EH (cell line): ENCODE measurements around the gene F3.

ENCODE experiments used
- DNase-seq: peaks from one replicate; pipeline ENCODE4 v3.0.0-alpha.2; 2015; ENCODE audit warnings: low read depth

The F3 gene

GRCh38 chr1:94552071-94552586 is 10.6 kb upstream of the F3 start:
- no peak for DNase-seq

GRCh38 chr1:94551449-94551848 is 9.9 kb upstream of the F3 start:
- no peak for DNase-seq

- no peak for DNase-seq
Observed at GRCh38 chr1:94550800-94551241, 9.3 kb upstream of the F3 start.

DNA sequence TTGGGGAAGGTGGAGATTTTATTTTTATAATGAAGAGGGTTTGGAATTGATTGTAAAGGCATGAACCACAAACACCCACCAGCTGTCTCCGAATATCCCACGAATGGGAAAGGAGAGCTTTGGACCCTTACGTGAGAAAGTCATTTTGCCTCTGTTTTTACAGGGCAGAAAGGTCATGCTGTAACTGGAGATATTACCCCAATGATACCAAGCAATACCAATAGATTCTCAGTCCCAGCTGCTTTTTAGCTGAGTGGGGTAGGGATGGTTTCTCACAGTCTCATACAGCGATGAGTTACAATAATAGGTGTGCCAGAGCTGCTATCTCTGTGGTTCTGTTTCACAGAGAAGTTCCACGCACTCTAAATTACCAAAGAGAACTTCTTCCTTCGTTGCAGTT is 8.8 kb upstream of the F3 start:
- DNase-seq: no peak

DNA sequence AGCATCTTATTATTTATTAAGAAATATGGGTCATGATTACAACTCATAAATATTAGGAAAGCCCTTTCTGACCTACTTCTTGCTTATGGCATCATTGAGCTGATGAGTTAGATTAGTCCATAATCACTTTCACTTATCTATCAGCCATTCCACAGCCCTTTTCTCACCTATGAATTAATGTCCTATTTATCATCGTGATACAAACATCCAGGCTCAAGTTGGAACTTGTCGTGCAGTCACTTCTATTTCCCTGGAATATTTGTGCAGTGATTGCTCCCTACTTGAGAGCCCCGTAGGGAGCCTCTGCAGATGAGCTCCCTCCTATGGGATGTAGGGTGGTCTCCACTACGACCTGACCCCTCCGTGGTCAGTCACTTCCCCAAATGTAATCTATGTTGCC is 8.1 kb upstream of the F3 start:
- DNase-seq: no peak

DNA sequence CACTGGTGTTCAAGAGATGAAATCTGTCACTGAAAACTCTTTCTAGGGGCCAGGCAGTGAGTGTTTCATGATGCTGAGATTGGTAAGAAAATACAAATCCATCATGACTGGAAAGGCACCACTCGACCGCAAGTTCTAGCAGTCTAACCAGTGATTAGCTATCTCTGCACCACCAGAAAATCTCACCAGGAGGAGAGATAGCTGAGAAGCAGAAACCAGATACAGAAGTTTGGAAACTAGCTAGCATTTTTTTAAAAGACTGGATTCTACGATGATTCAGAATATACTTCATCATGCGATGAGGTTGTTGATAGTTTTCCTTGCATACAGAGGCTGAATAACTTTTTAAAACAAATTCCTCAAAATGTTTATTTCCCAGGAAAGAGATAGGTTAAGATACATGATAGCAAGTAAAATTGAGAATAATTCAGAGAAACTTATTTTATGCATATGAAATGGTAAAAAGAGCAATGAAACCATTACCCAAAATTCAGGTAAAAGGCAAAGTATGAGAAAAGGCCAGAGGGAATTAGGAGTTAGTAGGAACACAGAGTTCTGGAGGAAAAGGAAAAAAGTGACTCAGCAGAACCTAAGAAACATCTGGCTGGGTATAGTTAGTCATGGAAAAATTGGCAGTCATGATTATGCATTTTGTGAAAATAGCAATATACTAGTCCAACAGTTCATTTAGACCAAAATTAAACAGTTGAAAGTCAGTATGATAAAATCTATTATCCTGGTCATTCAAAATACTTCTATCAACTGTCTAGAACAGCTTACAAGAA is 3.3 kb upstream of the F3 start:
- peak; percentile 63 for DNase-seq

DNA sequence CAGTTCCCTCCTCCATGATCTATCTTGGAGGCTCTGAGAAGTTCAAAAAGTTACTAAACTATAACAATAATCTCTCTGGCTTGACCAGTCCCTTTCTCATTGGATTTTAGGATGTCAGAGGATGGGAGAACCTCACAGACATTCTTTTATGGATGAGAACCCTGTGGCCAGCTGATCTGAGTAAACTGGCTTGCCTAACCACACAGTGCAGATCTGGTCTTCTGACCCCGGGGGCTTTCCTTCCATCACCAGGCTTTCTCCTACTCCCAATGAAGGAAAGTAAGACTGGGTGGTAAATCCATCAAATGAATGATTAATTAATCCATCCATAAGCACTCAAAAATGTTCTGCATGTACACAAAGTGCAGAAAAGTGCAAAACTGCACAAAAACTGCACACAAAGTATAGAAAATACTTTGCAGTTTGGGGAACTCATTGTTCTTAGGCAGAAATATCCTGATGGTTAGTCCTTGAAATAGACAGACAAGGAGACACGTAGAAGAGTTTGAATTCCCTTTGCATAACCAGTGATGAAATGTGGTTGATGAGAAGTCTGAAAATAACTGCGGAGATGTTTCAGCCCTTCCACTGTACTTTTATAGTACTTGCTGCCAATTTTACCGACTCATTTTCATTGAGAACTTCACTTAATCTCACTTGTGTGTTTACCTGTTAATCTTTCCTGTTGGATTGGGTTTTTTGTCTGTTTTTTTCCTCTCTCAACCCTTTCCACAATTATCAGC is 2.5 kb upstream of the F3 start:
- DNase-seq: peak; percentile 65

DNA sequence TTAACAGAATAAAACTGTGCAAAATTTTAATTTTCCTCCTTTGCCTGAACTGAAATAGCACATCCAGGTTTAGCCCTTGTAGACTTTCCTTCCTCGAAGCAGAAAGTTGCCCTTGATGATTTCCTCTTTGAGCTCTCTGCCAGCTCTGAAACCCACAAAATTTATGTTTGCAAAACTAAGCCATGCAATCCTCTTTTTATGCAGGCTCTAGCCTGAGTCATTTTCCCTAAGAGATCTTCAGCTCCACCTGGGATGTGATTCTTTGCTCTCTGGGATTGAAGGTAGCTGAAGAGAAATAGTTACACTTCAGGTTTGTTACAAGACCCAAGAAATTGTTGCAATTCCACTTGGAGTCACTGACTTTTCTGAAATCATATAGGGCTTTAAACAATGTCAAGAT is 1.4 kb upstream of the F3 start:
- DNase-seq: peak; percentile 67

DNA sequence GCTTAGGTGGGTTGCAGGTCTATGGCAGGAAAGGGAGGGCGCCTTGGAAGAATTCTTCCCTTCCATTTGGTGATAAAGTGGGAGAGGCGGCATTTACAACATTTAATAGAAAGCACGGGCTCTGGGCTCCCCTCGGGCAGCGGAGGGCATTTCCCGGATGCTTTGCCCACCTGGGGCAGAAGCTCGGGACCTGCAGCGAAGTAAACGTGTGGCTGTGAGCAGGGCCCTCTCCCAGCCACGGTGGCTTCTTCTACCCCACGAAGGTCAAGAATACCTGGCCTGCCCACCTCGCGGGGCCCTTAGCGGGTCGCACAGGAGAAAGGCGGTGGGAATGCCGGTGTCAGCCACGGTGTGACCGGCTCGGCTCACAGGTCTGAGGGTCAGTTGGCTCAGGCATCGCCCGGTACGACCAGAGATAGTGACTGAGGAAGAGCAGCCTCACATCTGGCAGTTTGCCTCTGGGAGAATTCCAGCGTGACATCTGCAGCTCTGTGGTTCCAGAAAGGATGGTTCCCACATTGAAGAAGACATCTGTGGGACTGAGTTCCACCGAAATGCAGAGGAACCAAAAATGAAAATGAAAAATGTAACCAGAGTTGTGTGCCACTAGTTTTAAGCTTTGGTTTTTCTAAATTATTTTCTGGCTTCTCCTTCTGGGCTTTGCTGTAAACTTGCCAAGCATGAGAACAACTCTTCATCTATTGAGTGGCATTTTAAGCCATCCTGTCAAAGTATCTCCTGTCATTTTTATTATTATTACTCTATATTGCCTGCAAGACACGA is 720 bp upstream of the F3 start:
- peak; percentile 91 for DNase-seq

GRCh38 chr1:94540440-94541245 is 916 bp downstream of the F3 start:
- DNase-seq: no peak

- peak; percentile 68 for DNase-seq
Observed at GRCh38 chr1:94539496-94539895, 2.1 kb downstream of the F3 start.

DNA sequence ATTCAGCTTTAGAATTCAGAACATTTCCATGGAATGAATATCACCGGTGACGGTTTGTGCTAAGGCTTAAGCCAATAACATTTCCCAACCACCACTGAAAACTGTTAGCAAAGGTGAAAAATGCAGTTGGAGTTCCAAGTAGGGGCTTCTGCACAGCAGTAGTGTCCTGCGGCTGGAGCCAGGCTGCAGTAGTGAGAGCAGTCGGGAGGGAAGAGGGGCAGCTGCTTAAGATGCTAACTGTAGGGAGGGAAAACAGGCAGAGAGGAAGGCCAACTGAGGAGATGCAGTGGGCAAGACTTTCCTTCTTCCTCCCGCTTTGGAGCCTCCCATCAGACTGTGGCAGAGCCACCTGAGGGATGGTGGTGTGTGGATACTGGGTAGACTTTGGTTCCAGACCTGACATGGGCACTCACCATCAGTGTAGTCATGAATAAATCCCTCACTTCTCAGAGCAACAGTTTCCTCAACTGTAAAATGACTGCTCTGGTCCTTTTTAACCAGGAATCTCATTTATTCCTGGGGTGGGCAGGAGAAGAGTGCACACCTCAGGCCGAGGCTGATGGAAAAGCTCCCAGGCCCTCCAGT is 3.2 kb downstream of the F3 start:
- DNase-seq: no peak

GRCh38 chr1:94537254-94537653 is 4.3 kb downstream of the F3 start:
- DNase-seq: no peak

DNA sequence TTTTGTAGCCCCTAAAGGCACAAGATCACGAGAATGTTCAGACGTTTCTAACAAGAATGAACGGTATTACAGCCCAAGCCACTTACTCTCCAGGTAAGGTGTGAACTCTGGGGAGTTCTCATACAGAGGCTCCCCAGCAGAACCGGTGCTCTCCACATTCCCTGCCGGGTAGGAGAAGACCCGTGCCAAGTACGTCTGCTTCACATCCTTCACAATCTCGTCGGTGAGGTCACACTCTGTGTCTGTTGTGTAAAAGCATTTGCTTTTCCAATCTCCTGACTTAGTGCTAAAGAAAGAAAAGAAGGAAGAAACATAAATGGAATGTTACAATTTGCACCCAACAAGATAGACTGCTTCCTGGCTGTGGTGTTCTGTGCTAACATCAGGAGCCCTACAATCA is 5.7 kb downstream of the F3 start:
- no peak for DNase-seq

GRCh38 chr1:94535095-94535494 is 6.5 kb downstream of the F3 start:
- DNase-seq: no peak

DNA sequence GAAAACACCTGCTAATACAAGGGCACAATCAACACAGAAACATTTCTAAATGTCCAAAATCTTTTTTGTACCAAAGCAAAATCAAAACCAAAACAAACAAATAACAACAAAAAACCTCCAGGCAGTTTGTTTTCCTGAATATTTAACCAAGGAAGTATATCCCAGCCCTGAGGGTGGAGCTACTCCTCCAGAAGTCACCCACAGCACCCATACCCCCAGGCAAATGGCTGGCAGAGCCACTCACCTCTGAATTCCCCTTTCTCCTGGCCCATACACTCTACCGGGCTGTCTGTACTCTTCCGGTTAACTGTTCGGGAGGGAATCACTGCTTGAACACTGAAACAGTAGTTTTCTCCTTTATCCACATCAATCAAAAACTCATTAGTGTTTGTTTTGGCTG is 9.5 kb downstream of the F3 start:
- DNase-seq: no peak

DNA sequence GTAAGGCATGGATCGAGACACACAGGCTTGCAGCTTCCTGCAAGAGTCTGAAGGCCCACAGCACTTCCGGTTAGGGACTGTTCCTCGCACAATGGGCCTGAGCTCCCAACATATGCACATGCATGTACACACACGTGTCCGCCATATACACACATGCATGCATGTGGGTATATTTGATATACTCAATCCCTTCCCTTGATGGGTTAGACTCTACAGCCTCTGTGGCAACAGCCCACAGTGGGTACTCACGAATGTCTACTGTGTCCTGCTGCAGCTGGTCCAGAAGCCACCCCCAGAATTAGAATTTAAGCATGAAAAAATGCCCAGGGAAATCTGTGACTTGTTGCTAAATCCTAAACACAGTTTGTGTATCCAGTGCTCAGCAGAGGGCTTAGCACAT is 9.9 kb downstream of the F3 start:
- DNase-seq: no peak

GRCh38 chr1:94530373-94530878 is 11.1 kb downstream of the F3 start:
- no peak for DNase-seq

DNA sequence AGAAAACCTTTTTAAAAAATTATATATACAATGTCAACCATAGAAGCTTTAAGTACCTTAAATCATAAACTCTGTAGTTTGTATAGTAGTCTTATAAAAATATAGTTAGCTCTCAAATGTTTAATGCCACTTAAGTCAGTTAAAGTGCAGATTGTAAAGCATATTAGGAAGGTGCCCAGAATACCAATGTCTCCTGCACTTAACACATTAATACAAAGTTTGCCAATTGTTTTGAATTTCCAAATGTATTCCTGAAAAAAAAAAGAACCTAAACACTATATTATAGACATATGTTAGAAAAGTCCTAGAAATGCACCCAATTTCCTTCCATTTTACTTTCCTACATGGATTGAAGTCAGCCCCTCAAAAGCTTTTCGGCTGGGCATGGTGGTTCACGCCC is 12.1 kb downstream of the F3 start:
- DNase-seq: no peak

- DNase-seq: no peak
Observed at GRCh38 chr1:94528826-94529225, 12.7 kb downstream of the F3 start.

DNA sequence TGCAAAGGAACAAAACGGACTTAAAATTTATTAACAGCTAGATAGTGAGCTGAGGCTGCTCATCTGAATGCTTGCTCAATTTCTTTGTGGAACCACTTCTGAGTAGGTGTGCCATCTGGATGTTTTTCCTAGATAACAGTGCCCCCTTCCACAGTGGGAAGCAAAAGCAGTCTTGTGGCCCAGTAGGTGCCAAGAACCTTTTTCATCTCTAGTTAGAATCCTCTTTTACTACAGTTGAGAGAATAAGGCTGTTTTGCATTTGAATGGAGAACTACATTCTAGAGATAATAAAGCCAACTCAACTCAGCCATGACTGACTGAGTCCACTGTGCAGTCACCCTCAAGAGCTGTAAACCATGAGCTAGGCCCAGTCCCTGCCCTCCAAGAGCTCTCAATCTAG is 13.3 kb downstream of the F3 start:
- DNase-seq: no peak
